PC-9 (cell line): ENCODE measurements around the gene ASTN2.

ENCODE experiments used
- CTCF ChIP-seq: fragments of 200-600 bp; sonication (generic); conservative IDR thresholded peaks from 2 replicates; pipeline ENCODE4 v1.6.1; 2017; ENCODE audit warnings: mixed run types, antibody characterized with exemption, mild to moderate bottlenecking, moderate library complexity
- EZH2 ChIP-seq: fragments of 200-600 bp; sonication (generic); IDR thresholded peaks from 2 replicates; pipeline ENCODE4 v1.8.0; 2017; ENCODE audit warnings: antibody characterized with exemption, low read depth

- no peak for TF ChIP-seq CTCF
- TF ChIP-seq EZH2 = no peak
Measured at GRCh38 chr9:116992865-116993264, 422.0 kb downstream of the ASTN2 start.
